ENCODE data around the gene GPS1. TPM values are rescaled to one million over a fixed set of nuclear protein-coding genes. Genes with fewer than 3 reads are reported as not detected.

Gene GPS1
- total RNA-seq, 4 donors from 2014 or later = 72.4 to 113 (median 100) TPM

DNA sequence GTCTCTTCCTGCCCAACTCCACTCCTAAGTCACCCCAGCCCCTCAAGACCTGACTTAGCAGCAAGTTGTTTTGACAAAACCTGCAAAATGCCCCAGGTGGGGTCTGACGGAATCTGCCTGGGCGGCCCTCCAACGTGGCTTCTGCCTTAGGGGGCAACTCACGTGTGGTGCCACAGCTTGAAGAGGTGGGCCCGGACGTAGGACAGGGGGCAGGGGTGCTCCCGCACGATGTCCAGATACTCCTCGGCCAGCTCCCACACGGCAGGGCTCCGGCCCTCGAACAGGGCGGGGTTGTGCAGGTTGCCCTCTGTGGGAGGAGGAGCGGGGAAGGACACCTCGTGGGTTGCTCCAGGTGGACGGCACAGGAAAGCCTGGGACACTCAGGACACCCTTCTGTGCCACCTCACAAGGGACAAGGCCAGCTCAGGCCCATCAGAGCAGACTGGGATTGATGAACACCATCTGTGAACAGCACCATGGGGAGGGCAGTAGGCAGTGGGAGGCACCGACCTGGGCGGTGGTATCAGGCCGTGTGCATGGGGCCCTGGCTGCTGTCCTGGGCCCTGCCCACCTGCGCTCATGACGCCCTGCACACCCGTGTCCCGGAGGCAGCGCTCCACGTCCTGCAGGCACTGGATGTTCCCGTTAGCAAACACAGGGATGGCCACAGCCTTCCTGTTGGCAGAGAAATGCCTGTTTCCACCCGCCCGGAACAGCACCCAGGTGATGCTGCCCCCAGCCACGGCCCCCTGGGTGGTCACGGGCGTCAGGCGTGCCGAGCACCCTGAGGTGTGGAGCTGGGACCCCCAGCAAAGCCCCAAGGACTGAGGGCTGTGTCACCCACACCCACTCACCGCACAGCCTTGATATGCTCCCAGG is 9.6 kb downstream of the GPS1 start:
- TF ChIP-seq, protein P1, sequence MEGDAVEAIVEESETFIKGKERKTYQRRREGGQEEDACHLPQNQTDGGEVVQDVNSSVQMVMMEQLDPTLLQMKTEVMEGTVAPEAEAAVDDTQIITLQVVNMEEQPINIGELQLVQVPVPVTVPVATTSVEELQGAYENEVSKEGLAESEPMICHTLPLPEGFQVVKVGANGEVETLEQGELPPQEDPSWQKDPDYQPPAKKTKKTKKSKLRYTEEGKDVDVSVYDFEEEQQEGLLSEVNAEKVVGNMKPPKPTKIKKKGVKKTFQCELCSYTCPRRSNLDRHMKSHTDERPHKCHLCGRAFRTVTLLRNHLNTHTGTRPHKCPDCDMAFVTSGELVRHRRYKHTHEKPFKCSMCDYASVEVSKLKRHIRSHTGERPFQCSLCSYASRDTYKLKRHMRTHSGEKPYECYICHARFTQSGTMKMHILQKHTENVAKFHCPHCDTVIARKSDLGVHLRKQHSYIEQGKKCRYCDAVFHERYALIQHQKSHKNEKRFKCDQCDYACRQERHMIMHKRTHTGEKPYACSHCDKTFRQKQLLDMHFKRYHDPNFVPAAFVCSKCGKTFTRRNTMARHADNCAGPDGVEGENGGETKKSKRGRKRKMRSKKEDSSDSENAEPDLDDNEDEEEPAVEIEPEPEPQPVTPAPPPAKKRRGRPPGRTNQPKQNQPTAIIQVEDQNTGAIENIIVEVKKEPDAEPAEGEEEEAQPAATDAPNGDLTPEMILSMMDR (IDR thresholded peaks at IDR 0.05) = no peak
- TF ChIP-seq POLR2A (IDR thresholded peaks at IDR 0.05) (no peak), EP300 (IDR thresholded peaks at IDR 0.05) (no peak), POLR2AphosphoS5 (IDR thresholded peaks at IDR 0.05) (no peak)
- Histone ChIP-seq H3K36me3 (peaks cover 76% of the 10 kb centered on the region), H3K27me3 (no peaks in the 10 kb centered on the region), H3K27ac (no peak overlapping the region), H3K9me3 (no peaks in the 10 kb centered on the region), H3K4me1 (peaks cover 34% of the 10 kb centered on the region), H3K4me3 (no peak overlapping the region)
- WGBS = 91% methylated on average over 13 of the region's 34 CpGs
- DNase-seq (ENCODE audit: low spot score in 2 of 2) = no peak

- Histone ChIP-seq H3K4me1 (peaks cover 38% of the 10 kb centered on the region), H3K4me3 (no peak overlapping the region), H3K36me3 (peaks cover 66% of the 10 kb centered on the region), H3K27me3 (no peaks in the 10 kb centered on the region), H3K27ac (no peak overlapping the region), H3K9me3 (no peaks in the 10 kb centered on the region)
- 88% methylated on average over 12 of the region's 24 CpGs for WGBS
- TF ChIP-seq POLR2AphosphoS5 (IDR thresholded peaks at IDR 0.05) = no peak
- TF ChIP-seq, protein P1 (IDR thresholded peaks at IDR 0.05) = no peak
- TF ChIP-seq POLR2A (IDR thresholded peaks at IDR 0.05) = no peak
- TF ChIP-seq EP300 (IDR thresholded peaks at IDR 0.05) = no peak
- no peak for DNase-seq (ENCODE audit: low spot score in 2 of 2)
Observed at GRCh38 chr17:82062076-82062983, 10.6 kb downstream of the GPS1 start.

- no peak for TF ChIP-seq POLR2AphosphoS5 (IDR thresholded peaks at IDR 0.05)
- TF ChIP-seq, protein P1 (IDR thresholded peaks at IDR 0.05) = no peak
- no peak for TF ChIP-seq POLR2A (IDR thresholded peaks at IDR 0.05)
- no peak for TF ChIP-seq EP300 (IDR thresholded peaks at IDR 0.05)
- Histone ChIP-seq H3K4me1 (peaks cover 38% of the 10 kb centered on the region), H3K27ac (no peak overlapping the region), H3K4me3 (no peak overlapping the region), H3K9me3 (no peaks in the 10 kb centered on the region), H3K27me3 (no peaks in the 10 kb centered on the region), H3K36me3 (peaks cover 60% of the 10 kb centered on the region)
- WGBS = 86% methylated on average over 5 of the region's 9 CpGs
- no peak for DNase-seq (ENCODE audit: low spot score in 2 of 2)
Observed at GRCh38 chr17:82062984-82063368, 11.3 kb downstream of the GPS1 start.

- peak overlapping the region; percentile 11 for H3K27ac ChIP-seq
- H3K36me3 ChIP-seq = peaks cover 52% of the 10 kb centered on the region
- H3K27me3 ChIP-seq = no peaks in the 10 kb centered on the region
- no peaks in the 10 kb centered on the region for H3K9me3 ChIP-seq
- DNase-seq (ENCODE audit: low spot score in 2 of 2) = no peak
- TF ChIP-seq POLR2AphosphoS5 (IDR thresholded peaks at IDR 0.05) (no peak), EP300 (IDR thresholded peaks at IDR 0.05) (no peak), POLR2A (IDR thresholded peaks at IDR 0.05) (no peak)
- TF ChIP-seq, protein P1 (IDR thresholded peaks at IDR 0.05) = no peak
- H3K4me1 ChIP-seq = peaks cover 38% of the 10 kb centered on the region
- 75% methylated on average over 11 of the region's 20 CpGs for WGBS
- peak overlapping the region; percentile 96 for H3K4me3 ChIP-seq
Observed at GRCh38 chr17:82063424-82064415, 12.0 kb downstream of the GPS1 start.

All from suprapubic skin (tissue), 4 donors.